ENCODE data around the gene SBF2. TPM values are rescaled to one million over a fixed set of nuclear protein-coding genes. Genes with fewer than 3 reads are reported as not detected.
"Not testable (repeated sequence)": the region's sequence is repeated elsewhere in the genome, so short reads cannot be mapped to it uniquely, and the experiment has no call there.

SBF2 gene
- total and polyA plus RNA-seq, 3 experiments from 2014 or later: 3.7 to 4.3 (median 4.2) TPM

DNA sequence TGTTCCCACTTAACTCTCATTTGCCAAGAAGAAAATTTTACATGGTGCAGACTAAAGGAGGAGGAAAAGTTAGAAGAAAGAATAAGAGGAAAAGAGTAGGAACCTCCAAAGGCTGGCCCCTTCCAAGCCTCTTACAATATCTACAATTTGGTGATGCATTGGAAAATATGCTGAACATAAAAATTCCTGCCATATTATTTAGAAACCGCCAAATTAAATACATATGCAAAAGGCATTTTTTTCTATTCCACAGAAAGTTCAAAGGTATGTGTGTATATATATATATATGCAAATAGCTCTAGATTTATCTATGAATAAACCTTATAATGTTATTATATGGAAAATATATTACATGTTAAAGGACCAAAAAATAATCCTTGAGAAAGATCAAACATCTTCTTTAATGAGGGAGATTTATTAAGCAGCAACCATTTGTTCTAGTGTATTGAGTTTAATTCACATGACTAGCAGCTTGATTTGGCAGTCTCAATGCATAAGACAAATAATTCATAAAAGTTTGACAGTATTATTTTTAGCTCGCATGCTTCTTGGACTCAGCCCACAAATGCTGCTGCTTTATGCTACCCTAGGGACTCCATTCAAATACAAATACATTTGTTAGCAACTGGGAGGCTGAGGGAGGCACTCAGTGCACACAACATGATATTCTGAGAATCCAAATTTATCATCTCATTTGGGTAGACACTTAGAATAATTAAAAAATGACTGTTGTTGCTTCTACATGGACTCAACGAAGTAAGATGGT is 184.9 kb downstream of the SBF2 start:
- Mint-ChIP-seq H3K27me3 (no peaks in the 10 kb centered on the region), H3K4me3 (no peak overlapping the region), H3K27ac (no peak overlapping the region), H3K9me3 (peaks cover 0 to 4% (median 0%) of the 10 kb centered on the region in 5 donors), H3K4me1 (no peaks in the 10 kb centered on the region), H3K36me3 (peaks cover 2 to 8% (median 3%) of the 10 kb centered on the region in 3 donors)
- Histone ChIP-seq H3K36me3 (ENCODE audit: insufficient read depth, low read length) (no peaks in the 10 kb centered on the region), H3K27me3 (ENCODE audit: insufficient read depth, low read length, poor library complexity, severe bottlenecking) (no peaks in the 10 kb centered on the region), H3K9me3 (ENCODE audit: low read length) (no peaks in the 10 kb centered on the region), H3K27ac (ENCODE audit: low read depth, low read length) (no peak overlapping the region), H3K4me3 (ENCODE audit: low read length) (no peak overlapping the region), H3K4me1 (ENCODE audit: insufficient read depth, low read length) (no peaks in the 10 kb centered on the region)
- ChIA-PET POLR2A (no interaction called here), CTCF (no interaction called here)
- DNase-seq: no peak

DNA sequence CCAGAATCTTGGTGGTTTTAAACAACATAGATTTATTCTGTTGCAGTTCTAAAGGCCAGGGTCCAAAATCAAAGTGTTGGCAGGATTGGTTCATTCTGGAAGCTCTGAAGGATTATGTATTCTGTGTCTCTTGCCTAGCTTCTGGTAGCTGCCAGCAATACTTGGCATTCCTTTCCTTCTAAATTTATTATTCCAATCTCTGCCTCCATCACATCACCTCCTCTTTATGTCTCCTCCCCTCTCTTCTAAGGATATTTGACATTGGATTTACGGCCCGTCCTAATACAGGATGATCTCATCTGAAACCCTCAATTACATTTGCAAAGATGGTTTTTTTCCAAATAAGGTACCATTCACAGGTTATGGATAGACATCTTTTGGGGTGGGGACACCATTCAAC is 186.5 kb downstream of the SBF2 start:
- no peak for DNase-seq
- Mint-ChIP-seq H3K4me3 (no peak overlapping the region), H3K4me1 (no peaks in the 10 kb centered on the region), H3K36me3 (peaks cover 3 to 9% (median 3%) of the 10 kb centered on the region in 3 donors), H3K27me3 (no peaks in the 10 kb centered on the region), H3K27ac (no peak overlapping the region), H3K9me3 (peaks cover 0 to 4% (median 0%) of the 10 kb centered on the region in 5 donors)
- Histone ChIP-seq H3K27ac (ENCODE audit: low read depth, low read length) (no peak overlapping the region), H3K9me3 (ENCODE audit: low read length) (no peaks in the 10 kb centered on the region), H3K27me3 (ENCODE audit: insufficient read depth, low read length, poor library complexity, severe bottlenecking) (no peaks in the 10 kb centered on the region), H3K36me3 (ENCODE audit: insufficient read depth, low read length) (no peaks in the 10 kb centered on the region), H3K4me3 (ENCODE audit: low read length) (no peak overlapping the region), H3K4me1 (ENCODE audit: insufficient read depth, low read length) (no peaks in the 10 kb centered on the region)
- ChIA-PET POLR2A (no interaction called here), CTCF (no interaction called here)

DNA sequence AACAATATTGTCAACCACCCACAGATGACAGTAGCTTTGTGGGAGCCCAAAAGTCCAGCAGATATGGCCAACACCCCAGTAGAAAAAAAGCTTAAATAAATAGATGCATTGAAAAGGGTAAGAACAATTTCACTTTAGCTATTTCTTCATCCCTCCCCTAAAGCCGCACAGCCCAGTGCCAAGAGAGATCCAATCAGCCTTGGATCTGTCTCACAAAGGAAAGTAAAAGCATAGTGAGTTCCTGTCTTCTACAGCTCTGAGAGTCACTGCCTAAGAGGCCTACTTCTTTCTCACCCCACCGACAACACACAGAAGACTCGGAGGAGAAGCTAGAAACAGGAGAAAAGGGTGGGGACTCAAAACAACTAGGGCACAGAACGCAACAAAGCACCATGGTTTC is 196.4 kb downstream of the SBF2 start:
- no peaks in the 10 kb centered on the region for H3K27me3 Mint-ChIP-seq
- Histone ChIP-seq H3K9me3 (ENCODE audit: low read length) (no peaks in the 10 kb centered on the region), H3K4me3 (ENCODE audit: low read length) (no peak overlapping the region), H3K4me1 (ENCODE audit: insufficient read depth, low read length) (no peaks in the 10 kb centered on the region), H3K27ac (ENCODE audit: low read depth, low read length) (no peak overlapping the region), H3K27me3 (ENCODE audit: insufficient read depth, low read length, poor library complexity, severe bottlenecking) (no peaks in the 10 kb centered on the region), H3K36me3 (ENCODE audit: insufficient read depth, low read length) (no peaks in the 10 kb centered on the region)
- no peak overlapping the region for H3K27ac Mint-ChIP-seq
- no peak overlapping the region for H3K4me3 Mint-ChIP-seq
- peaks cover 0 to under 1% (median 0%) of the 10 kb centered on the region in 3 donors for H3K4me1 Mint-ChIP-seq
- peaks cover 19 to 42% (median 33%) of the 10 kb centered on the region in 5 donors for H3K9me3 Mint-ChIP-seq
- ChIA-PET CTCF (no interaction called here), POLR2A (no interaction called here)
- peaks cover 9 to 64% (median 20%) of the 10 kb centered on the region in 3 donors for H3K36me3 Mint-ChIP-seq
- DNase-seq: no peak

DNA sequence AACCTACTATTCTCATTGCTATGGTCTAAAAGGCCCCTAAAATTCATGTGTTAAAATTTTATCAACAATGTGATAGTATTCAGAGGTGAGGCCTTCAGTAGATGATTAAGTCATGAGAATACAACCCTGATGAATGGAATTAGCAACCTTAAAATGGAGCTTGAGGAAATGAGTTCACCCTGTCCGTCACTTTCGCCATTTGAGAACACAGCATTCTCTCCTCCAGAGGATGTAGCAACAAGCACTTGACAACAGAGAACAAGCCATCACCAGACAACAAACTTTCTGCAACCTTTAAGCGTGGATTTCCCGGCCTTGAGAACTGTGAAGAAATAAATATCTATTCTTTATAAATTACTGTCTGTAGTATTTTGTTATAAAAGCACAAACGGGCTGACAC is 197.0 kb downstream of the SBF2 start:
- no peaks in the 10 kb centered on the region for H3K36me3 ChIP-seq (ENCODE audit: insufficient read depth, low read length)
- Mint-ChIP-seq H3K27me3 (no peaks in the 10 kb centered on the region), H3K36me3 (peaks cover 9 to 58% (median 18%) of the 10 kb centered on the region in 3 donors), H3K9me3 (peaks cover 19 to 42% (median 33%) of the 10 kb centered on the region in 5 donors), H3K4me1 (peaks cover under 1 to 7% (median 2%) of the 10 kb centered on the region in 3 donors), H3K27ac (no peak overlapping the region), H3K4me3 (no peak overlapping the region)
- ChIA-PET POLR2A (no interaction called here), CTCF (no interaction called here)
- no peak for DNase-seq
- no peaks in the 10 kb centered on the region for H3K4me1 ChIP-seq (ENCODE audit: insufficient read depth, low read length)
- H3K27me3 ChIP-seq (ENCODE audit: insufficient read depth, low read length, poor library complexity, severe bottlenecking): no peaks in the 10 kb centered on the region
- H3K27ac ChIP-seq (ENCODE audit: low read depth, low read length): no peak overlapping the region
- no peaks in the 10 kb centered on the region for H3K9me3 ChIP-seq (ENCODE audit: low read length)
- no peak overlapping the region for H3K4me3 ChIP-seq (ENCODE audit: low read length)

DNA sequence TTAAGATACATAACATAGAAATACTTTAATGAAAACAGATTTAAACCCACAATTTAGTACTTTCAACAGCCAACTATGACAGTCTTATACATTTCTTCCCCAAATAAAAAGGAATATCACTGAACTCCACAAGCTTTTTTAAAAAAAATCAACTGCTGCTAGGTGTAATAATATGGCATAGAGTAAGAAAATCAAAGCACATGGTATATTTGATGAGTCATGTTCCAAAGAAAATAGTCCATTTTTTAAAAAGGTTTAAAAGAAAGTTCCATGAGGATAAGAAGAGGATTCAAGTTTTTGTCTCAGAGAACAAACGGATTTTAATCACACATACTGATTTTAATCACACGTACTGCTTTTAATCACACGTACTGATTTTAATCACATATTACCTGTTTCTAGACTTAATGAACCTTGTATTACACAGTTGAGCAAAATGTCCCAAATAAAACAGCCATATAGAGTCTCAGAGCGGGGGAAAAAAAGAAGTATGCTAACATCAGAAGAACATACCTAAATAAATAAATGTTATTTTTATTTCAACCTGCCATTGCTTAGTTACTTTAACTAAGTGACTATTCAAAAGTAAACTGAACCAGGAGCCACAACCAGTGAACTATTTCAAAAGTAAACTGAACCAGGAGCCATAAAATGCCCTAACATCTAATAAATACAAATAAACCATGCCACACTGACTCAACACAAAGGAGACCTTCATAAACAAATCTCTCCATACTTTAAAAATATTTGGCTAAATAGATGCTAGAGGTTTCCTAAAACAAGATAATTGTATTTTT is 198.4 kb downstream of the SBF2 start:
- Mint-ChIP-seq H3K4me1 (peaks cover 7 to 16% (median 12%) of the 10 kb centered on the region in 3 donors), H3K36me3 (peaks cover 10 to 58% (median 13%) of the 10 kb centered on the region in 3 donors), H3K27ac (no peak overlapping the region), H3K27me3 (no peaks in the 10 kb centered on the region), H3K4me3 (no peak overlapping the region), H3K9me3 (peaks cover 19 to 31% (median 29%) of the 10 kb centered on the region in 5 donors)
- POLR2A ChIA-PET: no interaction called here
- Histone ChIP-seq H3K27ac (ENCODE audit: low read depth, low read length) (no peak overlapping the region), H3K27me3 (ENCODE audit: insufficient read depth, low read length, poor library complexity, severe bottlenecking) (no peaks in the 10 kb centered on the region), H3K9me3 (ENCODE audit: low read length) (no peaks in the 10 kb centered on the region), H3K4me1 (ENCODE audit: insufficient read depth, low read length) (no peaks in the 10 kb centered on the region), H3K36me3 (ENCODE audit: insufficient read depth, low read length) (no peaks in the 10 kb centered on the region), H3K4me3 (ENCODE audit: low read length) (no peak overlapping the region)
- DNase-seq: no peak
- CTCF ChIA-PET: no interaction called here

DNA sequence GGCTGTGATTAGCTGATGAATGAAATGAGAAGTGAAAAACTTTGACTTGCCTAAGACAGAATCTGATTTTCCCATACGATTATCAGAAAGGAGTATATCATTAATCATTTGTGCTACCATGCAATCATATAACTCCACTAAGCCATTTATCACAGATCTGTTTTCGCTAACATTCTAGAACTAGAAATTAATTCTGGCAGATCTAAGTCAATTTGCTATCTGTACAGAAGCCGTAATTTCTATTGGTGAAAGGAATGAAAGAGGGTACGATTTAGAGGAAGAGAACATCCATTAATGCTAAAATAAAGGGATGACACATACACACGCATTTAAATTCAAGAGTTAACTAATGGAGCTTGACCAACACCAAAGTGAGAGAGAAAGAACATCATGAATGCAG is 201.6 kb downstream of the SBF2 start:
- no peaks in the 10 kb centered on the region for H3K9me3 ChIP-seq (ENCODE audit: low read length)
- no peaks in the 10 kb centered on the region for H3K27me3 Mint-ChIP-seq
- no peak overlapping the region for H3K4me3 ChIP-seq (ENCODE audit: low read length)
- H3K4me3 Mint-ChIP-seq: no peak overlapping the region
- POLR2A ChIA-PET: no interaction called here
- H3K36me3 ChIP-seq (ENCODE audit: insufficient read depth, low read length): no peaks in the 10 kb centered on the region
- no peak overlapping the region for H3K27ac ChIP-seq (ENCODE audit: low read depth, low read length)
- no peaks in the 10 kb centered on the region for H3K27me3 ChIP-seq (ENCODE audit: insufficient read depth, low read length, poor library complexity, severe bottlenecking)
- DNase-seq: no peak
- H3K4me1 ChIP-seq (ENCODE audit: insufficient read depth, low read length): no peaks in the 10 kb centered on the region
- peaks cover 0 to 7% (median 0%) of the 10 kb centered on the region in 5 donors for H3K9me3 Mint-ChIP-seq
- peaks cover 0 to 45% (median 2%) of the 10 kb centered on the region in 3 donors for H3K36me3 Mint-ChIP-seq
- no peak overlapping the region for H3K27ac Mint-ChIP-seq
- CTCF ChIA-PET: no interaction called here
- H3K4me1 Mint-ChIP-seq: peaks cover 7 to 20% (median 14%) of the 10 kb centered on the region in 3 donors

DNA sequence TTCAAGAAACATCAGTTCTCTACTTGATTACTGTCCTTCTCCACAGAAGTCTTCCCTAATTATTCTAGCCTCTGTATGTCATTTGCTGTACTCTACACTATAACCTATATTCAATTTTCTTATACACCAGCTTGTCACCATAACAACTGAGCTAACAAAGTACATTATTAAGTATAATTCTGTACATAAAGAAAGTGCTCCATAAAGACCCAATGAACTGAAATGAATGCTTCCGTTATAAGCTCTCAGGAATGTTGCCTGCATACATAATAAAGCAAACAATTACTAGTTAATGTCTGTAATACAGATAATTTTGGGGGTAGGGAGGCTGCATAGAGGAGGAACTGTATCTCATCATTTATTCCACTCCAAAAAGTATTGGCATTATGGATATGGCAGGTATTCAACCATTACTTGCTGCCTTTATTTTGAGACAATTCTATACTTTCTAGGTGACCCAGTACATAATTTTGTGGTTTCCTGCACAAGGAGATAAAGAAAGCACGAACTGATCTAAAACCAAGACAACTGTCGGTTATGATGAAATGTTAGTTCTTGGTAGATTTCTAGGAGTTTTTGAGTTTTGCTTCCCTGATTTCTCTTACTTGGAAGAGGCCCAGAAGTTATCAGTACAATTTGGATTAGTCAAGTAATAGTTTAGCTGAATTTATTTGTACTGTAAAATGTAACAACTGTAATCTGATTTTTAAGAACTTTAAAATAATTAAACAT is 202.5 kb downstream of the SBF2 start:
- ChIA-PET POLR2A (no interaction called here), CTCF (no interaction called here)
- peaks cover 0 to 6% (median 0%) of the 10 kb centered on the region in 5 donors for H3K9me3 Mint-ChIP-seq
- H3K27me3 ChIP-seq (ENCODE audit: insufficient read depth, low read length, poor library complexity, severe bottlenecking): no peaks in the 10 kb centered on the region
- H3K4me3 Mint-ChIP-seq: no peak overlapping the region
- H3K27ac ChIP-seq (ENCODE audit: low read depth, low read length): no peak overlapping the region
- H3K36me3 Mint-ChIP-seq: peaks cover 0 to 39% (median 2%) of the 10 kb centered on the region in 3 donors
- no peak overlapping the region for H3K4me3 ChIP-seq (ENCODE audit: low read length)
- DNase-seq: no peak
- H3K4me1 Mint-ChIP-seq: peaks cover 7 to 20% (median 14%) of the 10 kb centered on the region in 3 donors
- H3K4me1 ChIP-seq (ENCODE audit: insufficient read depth, low read length): no peaks in the 10 kb centered on the region
- H3K27ac Mint-ChIP-seq: no peak overlapping the region
- H3K36me3 ChIP-seq (ENCODE audit: insufficient read depth, low read length): no peaks in the 10 kb centered on the region
- no peaks in the 10 kb centered on the region for H3K9me3 ChIP-seq (ENCODE audit: low read length)
- no peaks in the 10 kb centered on the region for H3K27me3 Mint-ChIP-seq

DNA sequence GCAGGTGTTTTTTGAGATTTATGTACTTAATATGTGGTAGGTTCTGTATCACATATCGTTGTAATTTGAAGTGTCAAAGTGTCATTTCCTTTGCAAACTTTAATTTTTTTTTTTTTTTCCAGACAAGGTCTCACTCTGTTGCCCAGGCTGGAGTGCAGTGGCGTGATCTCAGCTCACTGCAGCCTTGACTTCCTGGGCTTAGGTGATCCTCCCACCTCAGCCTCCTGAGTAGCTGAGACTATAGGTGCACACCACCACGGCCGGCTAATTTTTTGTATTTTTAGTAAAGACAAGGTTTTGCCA is 206.1 kb downstream of the SBF2 start:
- H3K27ac Mint-ChIP-seq; H3K27me3 ChIP-seq (ENCODE audit: insufficient read depth, low read length, poor library complexity, severe bottlenecking); CTCF ChIA-PET; DNase-seq; H3K36me3 ChIP-seq (ENCODE audit: insufficient read depth, low read length); H3K9me3 ChIP-seq (ENCODE audit: low read length); H3K27ac ChIP-seq (ENCODE audit: low read depth, low read length); H3K4me3 ChIP-seq (ENCODE audit: low read length); H3K27me3 Mint-ChIP-seq; POLR2A ChIA-PET; H3K4me1 ChIP-seq (ENCODE audit: insufficient read depth, low read length): not testable (repeated sequence)
- Mint-ChIP-seq H3K36me3 (peaks cover 2 to 53% (median 2%) of the 10 kb centered on the region in 3 donors), H3K4me3 (peak overlapping the region in 1 of 7 donors; percentile 24), H3K9me3 (peaks cover 2 to 33% (median 23%) of the 10 kb centered on the region in 5 donors), H3K4me1 (peaks cover 7 to 20% (median 14%) of the 10 kb centered on the region in 3 donors)

Data from CD8-positive, alpha-beta memory T cell (primary cell).